Amniotic epithelial cell (primary cell): ENCODE results near the gene GRIA4.
A peak's percentile ranks its signal among the peaks of the same experiment; 100 is the strongest.
"Not testable (repeated sequence)": the region's sequence is repeated elsewhere in the genome, so short reads cannot be mapped to it uniquely, and the experiment has no call there.

Source experiments
- DNase-seq: peaks from one replicate; pipeline ENCODE4 v3.0.0-alpha.2; 2010; ENCODE audit warnings: low read depth

GRIA4 gene

DNA sequence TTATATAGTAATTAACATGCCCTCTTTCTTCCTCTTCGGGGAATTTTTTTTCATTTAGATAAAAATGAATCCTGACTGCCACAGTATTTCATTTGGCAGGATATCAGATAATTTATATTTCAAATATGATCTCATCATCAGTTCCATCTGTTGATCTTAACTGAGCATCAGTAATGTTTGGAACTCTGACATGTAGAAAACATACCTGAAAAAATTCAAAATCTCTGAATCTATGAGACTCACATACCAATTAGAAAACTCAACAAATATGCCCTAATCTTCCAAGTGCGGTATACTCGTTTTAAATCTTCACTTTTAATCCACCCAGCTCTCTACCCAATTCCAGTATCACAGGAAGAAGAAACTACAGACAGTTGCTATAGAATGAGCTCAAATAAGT is 250.2 kb downstream of the GRIA4 start:
- no peak for DNase-seq

- peak; percentile 18 for DNase-seq
Measured at GRCh38 chr11:105861225-105861624, 251.4 kb downstream of the GRIA4 start.

GRCh38 chr11:105862736-105863367 is 253.0 kb downstream of the GRIA4 start:
- peak; percentile 50 for DNase-seq

DNA sequence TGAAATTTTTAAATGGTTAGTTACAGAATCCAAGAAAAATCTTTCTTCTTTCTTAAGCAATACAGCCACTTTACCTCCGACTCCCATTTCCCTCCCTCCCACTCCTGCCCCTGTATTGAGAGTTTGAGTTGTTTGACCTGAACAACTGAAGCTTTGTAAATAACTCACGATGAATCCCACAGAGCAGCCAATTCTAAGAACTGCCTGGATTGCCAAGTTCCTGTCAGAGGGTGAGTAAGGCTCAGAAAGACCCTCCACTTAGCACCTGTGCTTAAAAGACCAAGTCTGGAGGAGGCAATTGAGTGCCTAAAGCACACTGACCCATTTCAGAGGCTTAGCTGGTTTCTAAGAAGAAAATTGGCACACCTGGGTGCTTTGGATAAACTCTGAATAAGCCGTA is 253.7 kb downstream of the GRIA4 start:
- DNase-seq = no peak

DNA sequence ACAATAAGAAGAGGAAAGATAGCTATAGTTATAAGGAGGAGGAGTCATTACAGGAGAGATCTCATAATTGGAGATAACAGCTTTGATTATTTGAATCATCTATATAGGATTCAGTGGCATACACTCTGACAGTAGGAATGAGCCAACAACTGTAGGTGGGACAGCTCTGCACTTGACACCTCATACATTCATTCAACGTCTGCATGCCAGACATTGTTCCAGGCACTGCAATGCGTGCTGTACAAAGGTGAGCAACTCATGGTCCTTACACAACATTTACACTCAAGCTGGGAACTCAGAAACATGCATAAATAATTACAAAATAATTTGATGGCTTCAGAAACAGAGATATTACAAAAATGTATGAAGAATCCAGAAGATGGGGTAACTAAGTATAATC is 257.9 kb downstream of the GRIA4 start:
- peak; percentile 24 for DNase-seq

DNA sequence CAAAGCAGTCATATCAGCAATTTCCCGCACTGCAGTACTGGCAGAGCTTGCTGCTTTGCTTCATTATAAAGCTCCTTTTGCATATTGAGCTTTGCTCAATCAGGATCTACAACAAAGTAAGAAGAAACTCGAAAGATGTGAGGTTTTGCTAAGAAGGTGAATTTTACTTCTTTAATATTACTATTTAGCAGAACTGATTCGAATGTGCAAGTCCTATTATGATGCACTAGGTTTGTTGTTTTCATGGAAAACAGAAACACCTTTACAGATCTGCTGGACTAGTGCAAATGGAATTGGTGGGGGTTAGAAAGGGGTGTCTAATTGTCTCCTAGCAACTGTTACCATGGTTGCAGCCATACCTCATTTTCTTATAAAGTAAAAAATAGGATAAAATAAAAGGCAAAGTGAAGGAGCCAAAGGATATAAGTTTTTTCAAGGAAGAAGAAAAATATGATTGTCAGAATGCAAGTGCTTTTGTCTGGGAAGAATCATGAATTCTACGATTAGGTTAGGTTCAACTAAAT is 259.0 kb downstream of the GRIA4 start:
- no peak for DNase-seq

GRCh38 chr11:105870516-105871113 is 260.7 kb downstream of the GRIA4 start:
- DNase-seq = peak; percentile 8

DNA sequence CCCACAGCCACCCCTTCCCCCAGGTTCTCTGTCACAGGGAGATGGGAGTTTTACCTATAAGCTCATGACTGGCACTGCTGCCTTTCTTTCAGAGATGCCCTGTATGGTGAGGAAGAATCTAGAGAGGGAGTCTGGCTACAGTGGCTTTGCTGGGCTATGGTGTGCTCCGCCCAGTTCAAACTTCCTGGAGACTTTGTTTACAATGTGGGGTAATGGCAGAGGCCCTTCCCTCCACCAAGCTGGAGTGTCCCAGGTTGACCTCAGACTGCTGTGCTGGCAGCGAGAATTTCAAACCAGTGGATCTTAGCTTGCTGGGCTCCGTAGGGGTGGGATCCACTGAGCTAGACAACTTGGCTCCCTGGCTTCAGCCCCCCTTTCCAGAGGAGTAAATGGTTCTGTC is 268.6 kb downstream of the GRIA4 start:
- no peak for DNase-seq

DNA sequence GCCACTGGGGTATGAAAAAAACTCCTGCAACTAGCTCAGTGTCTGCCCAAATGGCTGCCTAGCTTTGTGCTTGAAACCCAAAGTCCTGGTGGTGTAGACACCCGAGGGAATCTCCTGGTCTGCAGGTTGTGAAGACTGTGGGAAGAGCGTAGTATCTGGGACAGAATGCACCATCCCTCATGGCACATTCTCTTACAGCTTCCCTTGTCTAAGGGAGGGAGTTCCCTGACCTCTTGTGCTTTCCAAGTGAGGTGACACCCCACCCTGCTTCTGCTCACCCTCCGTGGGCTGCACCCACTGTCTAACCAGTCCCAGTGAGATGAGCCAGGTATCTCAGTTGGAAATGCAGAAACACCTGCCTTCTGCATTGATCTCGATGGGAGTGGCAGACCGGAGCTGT is 269.1 kb downstream of the GRIA4 start:
- not testable (repeated sequence) for DNase-seq

DNA sequence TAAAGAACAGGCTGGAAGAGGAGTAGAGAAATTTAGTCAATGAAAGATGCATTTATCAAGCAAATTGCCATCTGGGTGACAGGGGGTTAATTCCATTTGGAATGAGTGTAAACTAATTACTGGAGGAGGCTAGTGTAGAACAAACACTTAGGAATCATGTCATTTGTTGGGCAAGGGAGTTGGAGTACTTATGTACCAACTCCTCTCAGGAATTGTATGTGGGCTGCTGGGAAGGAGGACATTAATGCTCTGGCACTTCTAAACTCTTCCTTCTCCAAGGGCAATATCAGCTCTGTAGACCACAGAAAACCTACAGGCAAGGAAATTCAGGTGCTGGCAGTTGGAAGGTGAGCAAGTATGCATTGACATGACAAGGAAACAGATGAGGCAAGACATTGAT is 271.2 kb downstream of the GRIA4 start:
- no peak for DNase-seq

- DNase-seq = no peak
Measured at GRCh38 chr11:105884436-105884835, 274.6 kb downstream of the GRIA4 start.

DNA sequence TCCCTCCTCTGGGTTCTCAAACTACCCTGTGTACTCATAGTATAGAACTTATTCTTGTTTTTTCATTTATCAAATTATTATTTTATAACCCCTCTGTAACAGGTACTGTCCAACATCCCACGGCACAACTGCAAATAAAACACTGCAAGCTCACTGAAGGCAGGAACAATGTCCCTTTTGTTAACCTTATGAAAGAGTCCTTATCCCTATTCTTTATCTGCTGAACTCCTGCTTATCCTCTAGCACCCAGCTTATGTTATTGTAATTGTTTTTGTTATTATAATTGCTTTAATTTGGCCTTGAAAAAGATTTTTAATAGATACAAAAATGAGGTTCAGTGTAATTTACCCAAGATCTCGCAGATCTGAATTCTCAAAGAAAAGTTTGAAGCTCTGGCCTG is 281.8 kb downstream of the GRIA4 start:
- no peak for DNase-seq

DNA sequence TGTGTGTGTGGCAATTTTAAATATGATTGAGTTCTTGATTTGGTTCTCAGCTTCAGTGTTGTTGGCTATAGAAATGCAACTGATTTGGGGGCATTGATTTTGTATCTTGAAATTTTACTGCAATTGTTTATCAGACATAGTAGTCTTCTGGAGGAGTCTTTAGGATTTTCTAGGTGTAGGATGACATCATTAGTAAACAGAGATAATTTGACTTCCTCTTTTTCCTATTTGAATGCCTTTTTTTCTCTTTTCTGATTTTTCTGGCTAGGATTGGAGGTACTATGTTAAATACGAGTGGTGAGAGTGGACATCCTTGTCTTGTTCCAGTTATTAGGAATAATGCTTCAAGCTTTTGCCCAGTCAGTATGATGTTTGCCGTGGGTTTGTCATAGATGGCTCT is 287.3 kb downstream of the GRIA4 start:
- no peak for DNase-seq

GRCh38 chr11:105899772-105900171 is 289.9 kb downstream of the GRIA4 start:
- no peak for DNase-seq

DNA sequence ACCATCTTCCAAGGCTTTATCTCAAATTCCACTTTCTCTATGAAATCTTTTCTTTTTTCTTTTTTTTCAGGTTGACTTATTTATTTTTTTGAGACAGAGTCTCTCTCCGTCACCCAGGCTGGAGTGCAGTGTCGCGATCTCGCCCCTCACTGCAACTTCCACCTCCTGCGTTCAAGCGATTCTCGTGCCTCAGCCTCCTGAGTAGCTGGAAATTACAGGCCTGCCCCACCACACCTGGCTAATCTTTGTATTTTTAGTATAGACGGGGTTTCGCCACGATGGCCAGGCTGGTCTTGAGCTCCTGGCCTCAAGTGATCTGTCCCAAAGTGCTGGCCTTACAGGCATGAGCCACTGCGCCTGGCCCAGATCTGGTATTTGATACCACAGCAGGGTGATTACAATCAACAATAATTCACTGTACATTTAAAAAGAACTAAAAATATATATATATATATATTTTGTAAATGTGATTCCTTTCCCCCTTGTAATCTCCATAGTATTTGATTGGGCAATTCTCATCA is 290.7 kb downstream of the GRIA4 start:
- DNase-seq = no peak

GRCh38 chr11:105903113-105903512 is 293.2 kb downstream of the GRIA4 start:
- no peak for DNase-seq

- DNase-seq = no peak
Measured at GRCh38 chr11:105906517-105906916, 296.6 kb downstream of the GRIA4 start.

DNA sequence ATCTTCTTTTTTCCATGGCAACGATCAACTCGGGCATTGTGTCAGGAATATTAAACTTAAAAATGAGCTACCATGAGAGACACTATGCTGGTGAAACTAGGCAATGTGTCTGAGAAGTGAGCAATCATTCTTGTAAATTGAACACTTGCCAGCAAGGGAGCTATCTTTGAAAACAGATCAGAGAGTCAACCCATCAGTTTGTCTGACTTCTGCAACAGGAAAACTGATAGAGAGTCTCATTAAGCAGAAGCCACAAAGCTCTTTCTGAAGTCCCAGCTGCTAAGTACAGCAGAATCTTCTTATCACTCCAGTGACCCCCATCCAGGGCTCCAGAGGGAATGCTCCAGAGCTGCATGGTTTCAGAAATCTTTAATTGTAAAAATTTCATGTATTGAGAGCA is 297.4 kb downstream of the GRIA4 start:
- no peak for DNase-seq

- peak; percentile 36 for DNase-seq
Measured at GRCh38 chr11:105910095-105910715, 300.3 kb downstream of the GRIA4 start.

DNA sequence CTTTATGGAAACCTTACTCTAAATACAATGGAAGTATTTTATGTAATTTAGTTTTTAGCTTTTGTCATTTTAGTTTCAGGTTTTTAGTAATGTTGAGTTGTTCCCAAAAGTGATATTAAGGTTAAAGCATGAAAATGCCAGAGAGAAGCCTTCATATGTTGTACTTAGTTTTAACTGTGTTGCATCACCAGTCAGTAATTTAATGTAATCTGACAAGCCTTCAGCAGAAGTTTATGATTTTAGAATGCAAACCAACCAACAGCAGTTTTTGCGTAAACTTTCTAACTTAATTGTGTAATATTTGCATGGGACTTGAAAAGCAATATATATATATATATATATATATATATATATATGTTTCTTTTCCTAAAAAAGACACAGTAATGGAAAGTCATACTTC is 301.6 kb downstream of the GRIA4 start:
- DNase-seq = peak; percentile 55

GRCh38 chr11:105912666-105913065 is 302.8 kb downstream of the GRIA4 start:
- DNase-seq = no peak

DNA sequence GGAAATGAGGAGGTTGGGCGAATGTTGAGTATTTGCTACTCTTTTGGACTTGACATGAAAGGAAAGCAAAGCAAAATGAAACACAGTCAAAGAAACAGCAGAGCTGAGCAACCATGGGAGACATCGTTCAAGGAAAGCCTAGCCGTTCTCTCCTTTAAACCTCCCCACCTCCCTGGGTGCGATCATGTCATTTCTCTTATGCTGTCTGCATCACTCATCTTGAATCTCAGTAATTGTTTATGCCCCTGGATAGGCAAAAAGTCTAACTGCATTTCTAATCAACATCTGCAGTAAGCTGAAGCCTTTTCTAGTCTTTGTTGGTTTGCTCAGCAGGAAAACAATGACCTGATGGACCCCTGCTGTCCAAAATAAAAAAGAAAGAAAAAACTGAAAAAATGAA is 305.1 kb downstream of the GRIA4 start:
- no peak for DNase-seq

GRCh38 chr11:105918039-105918438 is 308.2 kb downstream of the GRIA4 start:
- DNase-seq = no peak
